HFFc6 (cell line): ENCODE measurements around the gene OSBPL10. TPM values are rescaled to one million over a fixed set of nuclear protein-coding genes. Genes with fewer than 3 reads are reported as not detected.

Source experiments
- DNase-seq: peaks from one replicate; pipeline ENCODE4 v3.0.0-alpha.2; 2018
- H3K27ac Mint-ChIP-seq: 2 replicates; pipeline ENCODE4 v1.8.0; 2020; ENCODE audit warnings: mild to moderate bottlenecking, mixed read lengths
- H3K27me3 Mint-ChIP-seq: 2 replicates; pipeline ENCODE4 v1.8.0; 2021; ENCODE audit warnings: mild to moderate bottlenecking, moderate library complexity, mixed read lengths; ENCODE audit not compliant: insufficient read depth
- H3K36me3 Mint-ChIP-seq: 2 replicates; pipeline ENCODE4 v1.8.0; 2021; ENCODE audit warnings: low read depth, mixed read lengths
- H3K4me1 Mint-ChIP-seq: 2 replicates; pipeline ENCODE4 v1.8.0; 2020; ENCODE audit warnings: low read depth, mixed read lengths
- H3K4me3 Mint-ChIP-seq: 2 replicates; pipeline ENCODE4 v1.8.0; 2020; ENCODE audit warnings: mild to moderate bottlenecking, moderate library complexity, mixed read lengths
- H3K9me3 Mint-ChIP-seq: 2 replicates; pipeline ENCODE4 v1.8.0; 2020; ENCODE audit warnings: mild to moderate bottlenecking, mixed read lengths
- CTCF ChIP-seq: fragments of 200-600 bp; sonication (generic); IDR thresholded peaks from 2 replicates; pipeline ENCODE4 v1.5.0; 2021; ENCODE audit warnings: antibody characterized with exemption, mild to moderate bottlenecking
- total RNA-seq, 6 experiments: library from RNA; stranded (reverse); fragmentation: NEBNext Ultra II Directional; extraction: Animal tissue kit (Norgen Biotek cat#: 25700); gene quantifications; 2 replicates in 1 of 6; 3 replicates in 5 of 6; pipeline ENCODE4 v1.2.3, GENCODE V29; 2021

OSBPL10 gene
- total RNA-seq, 6 experiments from 2014 or later, result 7.3 to 8.9 (median 8.6) TPM

DNA sequence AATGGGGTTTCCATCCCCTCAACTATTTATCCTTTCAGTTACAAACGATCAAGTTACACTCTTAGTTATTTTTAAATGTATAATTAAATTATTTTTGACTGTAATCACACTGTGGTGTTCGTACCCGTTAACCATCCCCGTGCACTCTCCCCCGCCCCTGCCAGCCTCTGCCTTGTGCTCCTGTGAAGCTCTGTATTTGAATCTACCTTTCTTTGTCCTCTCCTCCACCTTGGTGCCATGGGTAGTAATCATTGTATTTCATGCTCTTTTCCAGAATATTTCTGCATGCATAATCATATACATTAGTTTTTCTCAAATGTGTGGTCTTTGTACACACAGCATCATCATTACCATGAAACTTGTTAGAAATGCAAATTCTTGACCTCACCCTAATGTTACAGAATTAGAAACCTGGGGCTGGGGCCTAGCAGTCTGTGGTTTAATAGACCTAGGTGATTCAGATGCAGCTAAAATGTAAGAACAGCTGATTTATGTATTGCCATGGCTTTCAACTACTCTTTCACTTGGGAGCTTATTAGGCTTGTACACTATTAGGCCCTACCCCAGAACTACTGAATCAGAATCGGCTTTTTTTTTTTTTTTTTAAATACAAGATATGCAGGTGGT is 356.9 kb downstream of the OSBPL10 start:
- H3K27ac Mint-ChIP-seq, result 0 out of 2 replicates have a peak overlapping the region, but pooled peaks have one; percentile 48
- no peak for DNase-seq
- peaks cover 19% of the 10 kb centered on the region for H3K36me3 Mint-ChIP-seq
- H3K27me3 Mint-ChIP-seq, result no peaks in the 10 kb centered on the region; the same call in 1 of the 2 replicates
- peaks cover 28% of the 10 kb centered on the region for H3K4me1 Mint-ChIP-seq
- no peaks in the 10 kb centered on the region for H3K9me3 Mint-ChIP-seq
- TF ChIP-seq CTCF, result no peak
- no peak overlapping the region for H3K4me3 Mint-ChIP-seq

DNA sequence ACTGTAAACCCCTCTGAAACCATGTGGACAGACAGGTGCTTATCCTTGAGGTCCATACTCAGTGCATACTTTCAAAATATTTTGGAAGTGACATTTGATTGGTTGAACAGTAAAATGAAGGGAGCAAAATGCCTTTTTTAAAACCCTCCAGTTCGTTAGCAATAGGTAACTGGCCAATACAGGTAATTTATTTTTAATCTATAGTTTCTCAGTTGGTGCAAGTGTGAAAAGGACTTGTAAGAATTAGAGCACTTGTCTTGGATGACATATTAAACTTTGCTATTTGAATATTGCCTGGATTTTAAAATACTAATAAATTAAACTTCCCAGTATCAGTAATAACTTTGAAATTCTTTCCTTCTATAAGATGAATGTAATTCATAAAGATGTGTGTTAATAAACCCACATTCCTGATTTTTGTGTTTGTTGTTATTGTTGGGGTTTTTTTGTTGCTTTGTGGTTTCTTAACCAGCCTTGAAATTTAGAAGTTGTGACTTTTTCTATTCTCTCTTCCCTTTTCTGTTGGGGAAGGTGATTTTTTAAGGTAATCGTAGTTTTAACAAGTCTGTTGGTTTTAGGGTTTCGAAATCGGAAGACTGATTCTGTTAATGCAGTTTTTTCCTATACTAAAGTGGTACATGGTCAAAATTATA is 358.3 kb downstream of the OSBPL10 start:
- Mint-ChIP-seq H3K4me1 (peaks cover 28% of the 10 kb centered on the region), H3K27me3 (no peaks in the 10 kb centered on the region; the same call in 1 of the 2 replicates), H3K4me3 (no peak overlapping the region), H3K9me3 (no peaks in the 10 kb centered on the region), H3K36me3 (peaks cover 19% of the 10 kb centered on the region), H3K27ac (no peak overlapping the region)
- TF ChIP-seq CTCF, result no peak
- DNase-seq, result no peak

DNA sequence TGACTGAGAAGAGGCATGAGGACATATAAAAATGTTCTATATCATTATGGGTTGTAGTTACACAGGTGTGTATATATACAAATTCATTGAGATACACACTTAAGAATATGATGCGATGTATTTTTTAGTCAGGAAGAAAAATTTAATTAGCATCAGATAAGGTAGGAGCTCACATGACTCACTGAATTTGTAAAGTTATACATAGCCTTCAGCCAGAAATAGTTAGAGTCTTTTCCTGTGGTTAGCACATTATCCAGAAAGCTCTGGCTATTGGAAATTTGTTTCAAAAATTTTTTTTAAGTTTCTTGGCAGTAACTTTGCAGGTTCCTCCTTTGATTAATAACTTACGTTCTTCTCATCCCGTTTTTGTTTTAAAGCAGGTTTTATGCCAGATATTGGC is 359.7 kb downstream of the OSBPL10 start:
- H3K27ac Mint-ChIP-seq, result peak overlapping the region; percentile 80
- peak overlapping the region; percentile 41; the same call in 1 of the 2 replicates for H3K4me3 Mint-ChIP-seq
- peak; percentile 67 for DNase-seq
- H3K4me1 Mint-ChIP-seq, result peaks cover 28% of the 10 kb centered on the region
- H3K27me3 Mint-ChIP-seq, result no peaks in the 10 kb centered on the region; the same call in 1 of the 2 replicates
- H3K36me3 Mint-ChIP-seq, result peaks cover 11% of the 10 kb centered on the region
- no peaks in the 10 kb centered on the region for H3K9me3 Mint-ChIP-seq
- no peak for TF ChIP-seq CTCF

DNA sequence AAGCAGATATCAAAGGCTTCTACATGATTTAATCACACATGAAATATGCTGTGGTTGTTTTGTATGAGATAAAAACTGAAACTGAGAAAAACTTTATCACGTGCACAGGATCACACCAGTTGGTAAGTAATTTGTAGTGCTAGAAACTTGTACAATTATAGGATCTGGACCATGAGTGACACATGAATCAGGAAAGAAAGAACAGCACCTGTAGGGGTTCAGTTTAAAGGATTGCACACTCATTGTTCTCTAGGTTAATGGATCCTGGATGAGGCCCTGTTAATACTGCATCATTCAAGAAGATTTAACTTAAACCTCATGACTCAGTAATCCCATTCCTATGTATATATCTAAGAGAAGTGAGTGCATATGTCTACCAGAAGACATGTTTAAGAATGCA is 360.4 kb downstream of the OSBPL10 start:
- Mint-ChIP-seq H3K27ac (peak overlapping the region; percentile 80), H3K27me3 (no peaks in the 10 kb centered on the region), H3K36me3 (peaks cover 5% of the 10 kb centered on the region), H3K4me1 (peaks cover 35% of the 10 kb centered on the region), H3K9me3 (no peaks in the 10 kb centered on the region), H3K4me3 (peak overlapping the region; percentile 41; the same call in 1 of the 2 replicates)
- TF ChIP-seq CTCF, result no peak
- DNase-seq, result peak; percentile 42

DNA sequence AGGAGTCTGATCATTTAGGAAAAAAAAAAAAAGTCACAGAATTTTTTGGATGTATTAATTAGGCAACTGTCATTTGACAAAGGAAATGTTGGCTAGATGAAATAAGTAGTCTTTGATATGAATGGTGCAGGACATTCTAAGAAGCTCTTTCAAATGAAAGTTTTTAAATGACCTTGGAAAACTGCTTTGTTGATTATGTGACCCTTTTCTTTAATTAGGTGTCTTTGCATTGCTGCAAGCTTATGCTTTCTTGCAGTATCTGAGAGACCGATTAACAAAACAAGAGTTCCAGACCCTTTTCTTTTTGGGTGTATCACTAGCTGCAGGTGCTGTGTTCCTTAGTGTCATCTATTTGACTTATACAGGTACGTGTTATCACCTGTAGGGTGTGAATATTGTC is 364.4 kb downstream of the OSBPL10 start:
- Mint-ChIP-seq H3K4me1 (peaks cover 36% of the 10 kb centered on the region), H3K36me3 (no peaks in the 10 kb centered on the region), H3K27ac (no peak overlapping the region), H3K4me3 (no peak overlapping the region), H3K27me3 (no peaks in the 10 kb centered on the region), H3K9me3 (no peaks in the 10 kb centered on the region)
- no peak for DNase-seq
- TF ChIP-seq CTCF, result no peak
